Mesenchymal stem cell (in vitro differentiated cells and primary cell): ENCODE data around the gene PPEF1.

Source experiments
- DNase-seq: peaks from one replicate; pipeline ENCODE4 v3.0.0-alpha.2; 2013
- H2AFZ ChIP-seq: one replicate; pipeline ENCODE4 v1.6.1; 2013; ENCODE audit warnings: low read depth, mild to moderate bottlenecking, control low read depth, inconsistent platforms, low read length, moderate library complexity
- H2AK5ac ChIP-seq: 2 replicates; pipeline ENCODE4 v1.6.1; 2013; ENCODE audit warnings: low read length, moderate library complexity, mild to moderate bottlenecking, inconsistent platforms; ENCODE audit not compliant: severe bottlenecking
- H2BK120ac ChIP-seq: one replicate; pipeline ENCODE4 v1.6.1; 2013; ENCODE audit warnings: low read depth, mild to moderate bottlenecking, inconsistent platforms, low read length, moderate library complexity
- H2BK12ac ChIP-seq, 2 experiments: one replicate each; pipeline ENCODE4 v1.6.1; 2013; ENCODE audit warnings: inconsistent platforms in 2 of 2, low read length in 2 of 2, mild to moderate bottlenecking in 2 of 2, moderate library complexity in 2 of 2, control low read depth in 1 of 2
- H2BK15ac ChIP-seq: one replicate; pipeline ENCODE4 v1.6.1; 2013; ENCODE audit warnings: mild to moderate bottlenecking, low read depth, inconsistent platforms; ENCODE audit not compliant: poor library complexity, severe bottlenecking
- H2BK5ac ChIP-seq: 2 replicates; pipeline ENCODE4 v1.6.1; 2013; ENCODE audit warnings: low read depth, mild to moderate bottlenecking, low read length, control low read depth, inconsistent platforms; ENCODE audit not compliant: poor library complexity, severe bottlenecking
- H3K14ac ChIP-seq, 2 experiments: one replicate each; pipeline ENCODE4 v1.6.1; 2013; ENCODE audit warnings: inconsistent platforms in 2 of 2, low read length in 2 of 2, control low read depth in 1 of 2, mild to moderate bottlenecking in 1 of 2, moderate library complexity in 1 of 2
- H3K18ac ChIP-seq, 2 experiments: one replicate each; pipeline ENCODE4 v1.6.1; 2013; ENCODE audit warnings: inconsistent platforms in 2 of 2, low read length in 2 of 2, control low read depth in 1 of 2, low read depth in 1 of 2, mild to moderate bottlenecking in 1 of 2
- H3K23ac ChIP-seq, 2 experiments: one replicate each; pipeline ENCODE4 v1.6.1; 2013; ENCODE audit warnings: inconsistent platforms in 2 of 2, low read length in 2 of 2, mild to moderate bottlenecking in 2 of 2, moderate library complexity in 2 of 2, control low read depth in 1 of 2
- H3K27ac ChIP-seq: 2 replicates; pipeline ENCODE4 v1.5.1; 2013; ENCODE audit warnings: mild to moderate bottlenecking, moderate library complexity, low read length, control low read depth, inconsistent platforms; ENCODE audit not compliant: poor library complexity, severe bottlenecking
- H3K27me3 ChIP-seq, 2 experiments: 2 replicates each; pipeline versions ENCODE4 v1.6.1 to v1.7.0; 2013; ENCODE audit warnings: low read length in 2 of 2, mild to moderate bottlenecking in 2 of 2, moderate library complexity in 2 of 2, control low read depth in 1 of 2, inconsistent platforms in 1 of 2; ENCODE audit not compliant: control insufficient read depth in 1 of 2, insufficient read depth in 1 of 2
- H3K36me3 ChIP-seq, 2 experiments: 2 replicates each; pipeline versions ENCODE4 v1.6.1 to v1.7.0; 2013; ENCODE audit warnings: low read length in 2 of 2, control low read depth in 1 of 2, inconsistent platforms in 1 of 2, low read depth in 1 of 2, mild to moderate bottlenecking in 1 of 2; ENCODE audit not compliant: insufficient read depth in 2 of 2, control insufficient read depth in 1 of 2
- H3K4ac ChIP-seq, 2 experiments: one replicate each; pipeline ENCODE4 v1.6.1; 2013; ENCODE audit warnings: inconsistent platforms in 2 of 2, low read length in 2 of 2, mild to moderate bottlenecking in 2 of 2, moderate library complexity in 2 of 2, control low read depth in 1 of 2, low read depth in 1 of 2
- H3K4me1 ChIP-seq: 2 replicates; pipeline ENCODE4 v1.6.1; 2013; ENCODE audit warnings: low read depth, low read length, control low read depth; ENCODE audit not compliant: control insufficient read depth, insufficient read depth
- H3K4me2 ChIP-seq: 2 replicates; pipeline ENCODE4 v1.6.1; 2013; ENCODE audit warnings: low read length, mild to moderate bottlenecking, inconsistent platforms; ENCODE audit not compliant: poor library complexity, severe bottlenecking
- H3K4me3 ChIP-seq, 2 experiments: 2 replicates each; pipeline versions ENCODE4 v1.5.1 to v1.7.0; 2013; ENCODE audit warnings: low read length in 2 of 2, mild to moderate bottlenecking in 2 of 2, control low read depth in 1 of 2, low read depth in 1 of 2; ENCODE audit not compliant: insufficient read depth in 1 of 2
- H3K79me1 ChIP-seq: replicated peaks from 2 replicates; pipeline ENCODE4 v1.6.1; 2013; ENCODE audit warnings: mild to moderate bottlenecking, control low read depth, low read length, inconsistent platforms; ENCODE audit not compliant: poor library complexity, severe bottlenecking
- H3K9ac ChIP-seq: 2 replicates; pipeline ENCODE4 v1.7.0; 2013; ENCODE audit warnings: mild to moderate bottlenecking, low read length, moderate library complexity
- H3K9me3 ChIP-seq: 2 replicates; pipeline ENCODE4 v1.7.0; 2013; ENCODE audit warnings: mild to moderate bottlenecking, low read length; ENCODE audit not compliant: control insufficient read depth
- H4K8ac ChIP-seq: one replicate; pipeline ENCODE4 v1.6.1; 2013; ENCODE audit warnings: inconsistent platforms, mild to moderate bottlenecking, low read length, moderate library complexity
- H4K91ac ChIP-seq: one replicate; pipeline ENCODE4 v1.6.1; 2013; ENCODE audit warnings: mild to moderate bottlenecking, low read length, inconsistent platforms
- WGBS: methylation state at CpG from one replicate; pipeline ENCODE4 v1.1.7; 2013; ENCODE audit warnings: mixed read lengths; 5-methylcytosine and 5-hydroxymethylcytosine counted together

Gene PPEF1

DNA sequence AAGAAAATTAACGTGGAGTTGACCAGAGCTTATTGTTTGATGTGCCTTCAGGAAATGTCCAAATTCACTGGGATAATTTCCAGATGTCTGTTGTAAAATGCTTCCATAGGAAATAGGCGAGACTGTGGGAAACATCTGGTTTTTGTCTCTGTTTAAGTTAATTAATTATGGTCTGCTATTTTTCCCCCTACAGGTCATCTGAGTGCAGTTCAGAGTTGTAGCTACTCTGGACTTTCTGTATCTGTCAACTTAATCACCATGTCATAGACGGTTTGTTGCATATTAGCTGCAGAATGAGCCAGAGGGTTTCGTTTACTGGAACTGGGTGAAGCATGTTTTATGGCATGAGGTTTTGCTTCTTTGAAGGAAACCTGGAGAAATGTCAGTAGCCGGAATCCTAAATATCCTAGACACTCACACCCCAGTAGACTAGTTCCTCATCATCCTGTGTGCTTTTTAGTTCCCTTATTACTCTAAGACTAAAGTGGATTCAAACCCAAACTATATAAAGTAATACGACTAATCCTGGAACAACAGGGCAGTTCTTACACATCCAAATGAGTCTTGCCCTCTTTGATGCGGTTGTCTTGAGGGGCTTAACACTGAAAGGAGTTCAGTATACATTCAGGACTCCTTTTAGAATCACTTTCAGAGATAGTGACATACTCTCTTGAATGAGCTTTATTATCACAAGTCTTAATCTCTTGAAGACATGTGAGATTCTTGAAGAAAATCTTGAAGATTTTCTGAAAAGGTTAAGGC lies 62.5 kb downstream of the PPEF1 start:
- no peak overlapping the region for H3K4me3 ChIP-seq
- no peak overlapping the region for H3K4me2 ChIP-seq
- no peak overlapping the region for H2BK12ac ChIP-seq
- H4K91ac ChIP-seq = no peak overlapping the region
- no peaks in the 10 kb centered on the region for H3K79me1 ChIP-seq
- no peak overlapping the region for H2BK15ac ChIP-seq
- peaks cover 19% of the 10 kb centered on the region for H3K9me3 ChIP-seq
- peak; percentile 60 for DNase-seq
- no peaks in the 10 kb centered on the region for H3K36me3 ChIP-seq
- no peak overlapping the region for H3K9ac ChIP-seq
- WGBS = 11% methylated on average over 3 of the region's 7 CpGs
- H3K27ac ChIP-seq = no peak overlapping the region
- no peaks in the 10 kb centered on the region for H3K27me3 ChIP-seq
- no peak overlapping the region for H3K23ac ChIP-seq
- no peak overlapping the region for H2BK5ac ChIP-seq
- no peak overlapping the region for H2AK5ac ChIP-seq
- H3K4ac ChIP-seq = no peak overlapping the region
- no peak overlapping the region for H2BK120ac ChIP-seq
- no peak overlapping the region for H3K18ac ChIP-seq
- H3K14ac ChIP-seq = no peak overlapping the region
- no peaks in the 10 kb centered on the region for H3K4me1 ChIP-seq
- H4K8ac ChIP-seq = no peak overlapping the region
- H2AFZ ChIP-seq = no peak overlapping the region

DNA sequence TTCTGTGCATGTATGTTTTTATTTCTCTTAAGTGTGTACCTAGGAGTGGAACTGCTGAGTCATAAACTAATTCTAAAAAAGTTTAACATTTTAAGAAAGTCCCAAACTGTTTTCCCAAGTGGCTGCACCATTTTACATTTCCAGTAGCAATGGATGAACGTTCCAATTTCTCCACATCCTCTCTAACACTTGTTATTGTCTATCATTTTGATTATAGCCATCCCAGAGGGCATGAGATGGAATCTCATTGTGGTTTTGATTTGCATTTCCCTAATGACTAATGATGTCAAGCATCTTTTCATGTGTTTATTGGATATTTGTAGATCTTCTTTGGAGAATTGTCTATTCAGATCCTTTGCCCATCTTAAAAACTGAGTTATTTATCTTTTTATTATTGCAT lies 82.5 kb downstream of the PPEF1 start:
- H3K4ac ChIP-seq = no peak overlapping the region
- H3K9ac ChIP-seq = no peak overlapping the region
- H3K27ac ChIP-seq = no peak overlapping the region
- H3K4me3 ChIP-seq = no peak overlapping the region
- no peaks in the 10 kb centered on the region for H3K79me1 ChIP-seq
- H2BK5ac ChIP-seq = no peak overlapping the region
- no peaks in the 10 kb centered on the region for H3K36me3 ChIP-seq
- no peak overlapping the region for H2AFZ ChIP-seq
- DNase-seq = no peak
- no peaks in the 10 kb centered on the region for H3K9me3 ChIP-seq
- no peak overlapping the region for H4K91ac ChIP-seq
- H3K4me2 ChIP-seq = no peak overlapping the region
- no peak overlapping the region for H3K18ac ChIP-seq
- peaks cover 0 to 3% of the 10 kb centered on the region in 2 experiments for H3K27me3 ChIP-seq
- H4K8ac ChIP-seq = no peak overlapping the region
- H2BK15ac ChIP-seq = no peak overlapping the region
- H2AK5ac ChIP-seq = no peak overlapping the region
- no peak overlapping the region for H3K14ac ChIP-seq
- no peaks in the 10 kb centered on the region for H3K4me1 ChIP-seq
- H2BK120ac ChIP-seq = no peak overlapping the region
- no peak overlapping the region for H3K23ac ChIP-seq
- whole genome bisulfite sequencing = no CpG with 5 or more reads among the region's 1 CpG
- H2BK12ac ChIP-seq = no peak overlapping the region

DNA sequence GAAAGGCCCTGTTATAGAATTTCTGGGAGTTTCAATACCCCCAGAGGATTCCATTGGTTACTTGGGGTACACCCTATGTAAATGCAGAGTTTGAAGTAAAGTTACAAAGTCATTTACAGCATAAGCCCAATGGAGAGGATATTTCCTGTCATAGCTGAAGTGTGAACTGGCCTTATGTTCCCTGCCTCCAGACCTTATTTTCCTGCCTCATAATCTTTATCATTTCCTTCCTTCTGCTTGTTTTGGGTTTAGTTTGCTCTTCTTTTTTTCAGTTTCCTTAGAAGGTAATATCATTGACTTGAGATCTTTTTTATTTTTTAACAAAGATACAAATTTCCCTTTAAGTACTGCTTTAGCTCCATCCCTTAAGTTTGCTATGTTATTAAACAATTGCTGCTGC lies 85.4 kb downstream of the PPEF1 start:
- Histone ChIP-seq H3K27me3 (peaks cover 0 to 9% of the 10 kb centered on the region in 2 experiments), H3K27ac (no peak overlapping the region), H3K14ac (no peak overlapping the region), H2AK5ac (no peak overlapping the region), H2BK5ac (no peak overlapping the region), H2AFZ (no peak overlapping the region), H3K18ac (no peak overlapping the region), H3K9ac (no peak overlapping the region), H3K4me2 (no peak overlapping the region), H2BK12ac (no peak overlapping the region), H2BK120ac (no peak overlapping the region), H4K8ac (no peak overlapping the region), H3K9me3 (no peaks in the 10 kb centered on the region), H3K36me3 (no peaks in the 10 kb centered on the region), H3K79me1 (no peaks in the 10 kb centered on the region), H2BK15ac (no peak overlapping the region), H3K4me3 (no peak overlapping the region), H3K4ac (no peak overlapping the region), H3K23ac (no peak overlapping the region), H4K91ac (no peak overlapping the region), H3K4me1 (no peaks in the 10 kb centered on the region)
- no peak for DNase-seq

DNA sequence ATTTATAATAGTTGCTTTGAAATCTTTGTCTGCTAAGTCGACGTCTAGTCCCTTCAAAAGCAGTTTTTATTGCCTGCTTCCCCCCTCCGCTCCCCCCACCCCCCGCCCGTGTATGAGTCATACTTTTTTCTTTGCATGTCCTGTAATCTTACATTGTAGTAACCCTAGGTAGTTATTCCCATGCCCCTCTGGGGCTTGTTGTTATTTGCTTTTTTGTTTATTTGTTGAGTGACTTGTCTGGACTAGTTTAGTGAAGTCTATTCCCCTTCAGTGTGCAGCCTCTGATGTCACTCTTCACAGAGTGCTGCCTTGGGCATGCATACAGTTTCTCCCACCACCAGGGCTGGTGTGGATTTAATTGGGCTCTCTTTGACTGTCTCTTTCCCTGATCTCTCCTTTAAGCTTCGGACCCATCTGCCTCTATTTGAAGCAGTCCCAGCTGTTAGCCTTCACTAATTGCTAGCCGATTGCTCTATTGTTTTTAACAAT lies 86.2 kb downstream of the PPEF1 start:
- peak; percentile 63 for DNase-seq
- Histone ChIP-seq H3K9ac (no peak overlapping the region), H4K91ac (no peak overlapping the region), H3K14ac (no peak overlapping the region), H3K4me1 (no peaks in the 10 kb centered on the region), H2AFZ (no peak overlapping the region), H3K27ac (no peak overlapping the region), H3K9me3 (no peaks in the 10 kb centered on the region), H2BK12ac (no peak overlapping the region), H3K4ac (no peak overlapping the region), H3K23ac (no peak overlapping the region), H3K4me3 (no peak overlapping the region), H3K79me1 (no peaks in the 10 kb centered on the region), H2BK120ac (peak overlapping the region; percentile 49), H3K27me3 (peaks cover 0 to 9% of the 10 kb centered on the region in 2 experiments), H4K8ac (no peak overlapping the region), H2BK15ac (no peak overlapping the region), H2AK5ac (no peak overlapping the region), H3K36me3 (no peaks in the 10 kb centered on the region), H3K4me2 (no peak overlapping the region), H3K18ac (no peak overlapping the region), H2BK5ac (no peak overlapping the region)
- 26% methylated on average over 2 of the region's 7 CpGs for WGBS
